ENCODE data around the gene APOBR.
"Not testable (repeated sequence)": the region's sequence is repeated elsewhere in the genome, so short reads cannot be mapped to it uniquely, and the experiment has no call there.

Gene APOBR, protein sequence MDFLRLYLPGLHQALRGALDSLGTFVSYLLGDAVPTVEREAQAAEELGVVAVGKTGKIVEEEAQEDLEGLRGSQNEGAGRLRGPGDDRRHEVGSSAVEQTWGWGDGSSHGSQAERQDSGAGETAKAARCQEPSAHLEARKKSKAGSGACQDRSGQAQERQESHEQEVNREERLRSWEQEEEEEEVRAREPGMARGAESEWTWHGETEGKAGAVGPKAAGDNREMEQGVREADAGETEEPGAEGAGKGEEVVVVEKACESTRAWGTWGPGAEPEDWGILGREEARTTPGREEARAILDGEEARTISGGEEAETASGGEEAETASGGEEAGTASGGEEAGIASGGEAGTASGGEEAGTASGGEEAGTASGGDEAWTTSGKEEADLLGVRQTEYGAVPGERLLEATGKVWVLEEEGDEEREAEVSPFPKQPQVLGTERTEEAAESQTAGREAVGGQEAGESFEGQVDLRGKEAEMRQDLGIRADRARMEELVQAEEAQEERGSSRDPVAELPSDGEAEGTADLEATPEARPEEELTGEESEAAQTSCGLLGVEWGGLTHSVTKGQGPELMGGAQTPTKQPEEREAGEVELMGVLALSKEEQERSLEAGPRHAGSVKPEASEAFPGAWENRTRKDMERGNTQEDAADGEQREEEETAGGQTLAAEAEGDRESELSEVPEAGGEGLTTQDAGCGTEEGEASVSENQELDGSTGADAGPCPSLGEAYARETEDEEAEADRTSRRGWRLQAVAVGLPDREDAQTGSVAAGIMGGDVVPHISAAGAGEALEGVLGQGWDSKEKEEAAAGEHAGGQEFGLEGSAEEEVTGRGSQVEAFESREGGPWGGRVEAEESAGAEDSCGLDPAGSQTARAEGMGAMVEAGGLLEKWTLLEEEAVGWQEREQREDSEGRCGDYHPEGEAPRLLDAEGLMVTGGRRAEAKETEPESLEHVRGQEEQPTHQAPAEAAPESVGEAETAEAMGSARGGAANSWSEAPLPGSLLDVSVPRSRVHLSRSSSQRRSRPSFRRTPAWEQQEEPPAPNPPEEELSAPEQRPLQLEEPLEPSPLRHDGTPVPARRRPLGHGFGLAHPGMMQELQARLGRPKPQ

DNA sequence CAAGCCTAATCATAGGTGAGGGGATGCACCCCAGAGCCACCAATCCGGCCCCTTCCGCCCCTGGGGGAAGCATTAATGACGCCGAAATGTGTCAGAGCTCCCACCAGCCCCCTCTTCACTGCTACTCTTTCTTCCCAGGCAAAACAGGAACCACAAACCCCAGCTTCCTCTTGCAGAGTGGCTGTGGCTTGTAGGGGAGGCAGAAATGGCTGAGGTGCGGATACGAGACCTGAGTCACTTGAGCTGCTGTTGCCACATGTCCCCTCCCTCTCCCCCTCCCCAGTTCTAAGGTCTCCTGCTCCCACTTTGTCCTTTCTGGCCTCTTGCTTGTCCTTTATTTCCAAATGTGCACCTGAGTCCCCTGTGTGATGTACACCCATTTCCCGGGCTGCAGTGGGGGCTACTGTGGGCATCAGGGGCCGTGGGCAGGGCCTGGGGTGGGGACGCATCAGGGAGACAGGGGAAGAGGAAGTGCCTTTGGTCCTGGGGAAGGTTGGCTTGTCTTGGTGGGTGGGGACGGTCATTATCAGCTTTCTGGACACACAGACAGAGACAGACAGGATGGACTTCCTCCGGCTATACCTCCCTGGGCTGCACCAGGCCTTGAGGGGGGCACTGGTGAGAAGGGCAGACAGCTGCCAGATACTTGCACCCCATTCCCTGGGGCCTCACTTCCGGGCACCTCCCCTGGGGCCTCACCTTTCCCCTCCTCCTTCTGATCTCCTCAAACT, at the start of gene APOBR:
Gene APOBR, plus strand, starts transcription at position 523 of the 731 bp plus-strand sequence. Its CDS starts 39 bp downstream, at position 562.
- DNase-seq = no peak

DNA sequence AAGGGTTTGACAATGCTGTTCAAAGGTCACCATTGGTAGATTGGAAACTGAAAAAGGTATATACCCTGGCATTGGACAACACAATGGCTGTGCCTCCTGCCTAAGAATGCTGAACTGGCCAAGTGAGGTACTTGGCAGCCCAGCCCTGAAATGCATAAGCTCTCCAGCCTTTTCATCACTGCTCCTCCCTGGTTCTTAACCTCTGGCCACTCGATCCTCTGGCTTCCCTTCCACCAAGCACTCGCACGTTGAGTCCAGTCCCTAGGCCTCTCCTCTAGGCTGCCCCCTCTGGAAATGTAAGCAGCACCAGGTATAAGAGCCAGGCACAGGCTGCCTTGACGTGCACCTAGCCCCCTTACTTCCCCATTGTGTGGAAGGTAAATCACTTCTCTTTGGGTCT, 48.1 kb upstream of the APOBR start:
- not testable (repeated sequence) for DNase-seq

DNA sequence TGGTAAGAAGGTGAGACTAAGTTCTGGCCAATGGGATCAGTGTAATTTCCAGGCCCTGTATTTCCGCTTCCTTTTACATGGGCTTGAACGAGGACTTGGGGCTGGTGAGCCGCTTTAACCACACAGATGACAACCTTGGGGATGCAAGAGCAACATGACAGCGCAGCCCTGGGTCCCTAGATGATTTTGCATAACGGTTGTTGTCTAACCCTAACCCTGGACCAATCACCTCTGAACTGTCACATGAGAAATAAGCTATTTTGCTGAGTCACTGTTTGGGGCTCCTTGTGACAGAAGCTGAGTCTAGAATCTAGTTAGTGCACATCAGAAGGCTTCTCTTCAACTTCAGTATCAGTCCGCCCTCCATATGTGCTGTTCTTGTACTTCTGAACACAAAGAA, 47.4 kb upstream of the APOBR start:
- DNase-seq = not testable (repeated sequence)

DNA sequence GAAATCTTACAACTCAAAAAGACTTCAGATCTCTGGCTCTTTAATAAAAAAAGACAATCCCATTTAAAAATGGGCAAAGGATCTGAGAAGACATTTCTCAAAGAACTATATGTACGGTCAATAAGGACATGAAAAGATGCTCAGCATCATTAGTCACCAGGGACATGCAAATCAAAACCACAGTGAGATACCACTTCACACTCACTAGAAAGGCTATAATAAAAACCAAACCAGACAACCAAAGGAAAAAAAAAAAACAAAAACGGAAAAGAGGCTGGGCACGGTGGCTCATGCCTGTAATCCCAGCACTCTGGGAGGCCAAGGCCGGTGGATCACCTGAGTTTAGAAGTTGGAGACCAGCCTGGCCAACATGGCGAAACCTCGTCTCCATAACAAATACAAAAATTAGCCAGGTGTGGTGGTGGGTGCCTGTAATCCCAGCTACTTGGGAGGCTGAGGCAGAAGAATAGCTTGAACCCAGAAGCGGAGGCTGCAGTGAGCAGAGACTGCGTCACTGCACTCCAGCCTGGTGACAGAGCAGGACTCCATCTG, 20.7 kb upstream of the APOBR start:
- DNase-seq = no peak

DNA sequence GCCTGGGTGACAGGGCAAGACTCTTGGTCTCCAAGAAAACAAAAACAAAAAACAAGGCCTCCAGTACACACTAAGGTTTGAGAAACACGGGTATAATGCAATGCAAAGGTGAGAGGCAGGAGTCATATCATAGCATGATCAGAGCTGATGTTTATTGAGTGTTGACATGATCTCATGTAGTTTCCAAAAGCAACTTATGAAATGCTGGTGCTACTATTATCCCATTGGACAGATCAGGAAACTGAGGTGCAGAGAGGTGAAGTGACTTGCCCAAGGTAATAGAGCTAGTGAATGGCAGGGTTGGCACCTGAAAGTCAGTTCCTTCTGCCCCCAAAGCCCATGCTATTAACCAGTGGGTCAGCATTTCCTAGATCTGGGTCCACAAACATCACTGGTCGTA, 19.2 kb upstream of the APOBR start:
- DNase-seq = no peak

DNA sequence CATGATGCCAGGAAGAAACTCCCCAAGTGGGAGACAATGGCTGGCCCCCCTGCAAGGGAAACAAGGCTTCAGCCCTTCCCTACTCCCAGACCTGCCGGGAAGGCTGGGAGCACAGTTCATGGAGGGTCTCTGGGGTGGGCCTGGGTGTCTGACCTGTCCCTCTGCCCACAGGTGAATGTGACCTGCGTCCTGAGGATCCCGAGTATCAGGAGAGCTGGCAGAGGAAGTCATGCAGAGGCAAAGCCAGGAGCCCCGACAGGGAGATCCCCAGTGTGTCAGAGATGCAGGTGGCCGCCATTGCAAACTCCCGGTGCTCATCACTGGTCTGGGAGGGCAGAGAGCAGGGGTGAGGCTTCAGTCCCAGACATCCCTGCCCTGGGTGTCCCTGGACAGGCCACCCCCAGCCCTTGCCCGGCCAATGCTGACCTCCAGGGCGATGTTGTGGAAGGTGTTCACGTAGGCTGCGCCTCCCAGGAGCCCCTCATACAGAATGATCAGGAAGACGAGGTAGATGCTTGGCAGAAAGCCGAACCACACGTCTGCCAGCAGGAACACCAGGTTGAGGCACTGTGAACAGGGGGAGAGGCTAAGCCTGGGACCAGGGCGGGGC, 17.0 kb upstream of the APOBR start:
- DNase-seq = no peak

DNA sequence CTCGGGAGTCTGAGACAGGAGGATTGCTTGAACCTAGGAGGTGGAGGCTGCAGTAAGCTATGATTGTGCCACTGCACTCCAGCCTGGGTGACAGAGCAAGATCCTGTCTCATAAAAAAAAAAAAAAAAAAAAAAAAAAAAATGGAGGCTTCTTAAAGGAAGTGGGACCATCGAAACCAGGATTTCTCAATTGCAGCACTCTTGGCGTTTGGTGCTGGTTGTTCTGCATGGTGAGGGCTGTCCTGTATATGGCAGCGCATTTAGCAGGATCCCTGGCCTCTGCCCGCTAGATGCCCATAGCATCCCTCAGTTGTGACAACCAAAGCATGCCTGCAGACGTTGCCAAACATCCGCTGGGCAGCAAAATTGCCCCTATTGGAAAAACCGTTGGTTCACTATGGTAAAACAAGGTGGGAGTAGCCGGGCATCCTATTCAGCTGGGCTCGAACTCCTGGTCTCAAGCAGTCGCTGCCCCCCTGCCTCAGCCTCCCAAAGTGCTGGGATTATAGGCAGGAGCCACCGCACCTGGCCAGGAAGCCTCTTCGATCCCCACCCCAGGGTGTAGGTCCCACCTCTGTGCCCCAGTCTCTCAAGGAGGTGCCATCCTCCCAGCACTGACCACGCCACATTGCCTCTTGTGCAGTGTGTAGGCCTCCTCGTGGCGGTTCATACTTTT, 15.8 kb upstream of the APOBR start:
- DNase-seq = no peak

DNA sequence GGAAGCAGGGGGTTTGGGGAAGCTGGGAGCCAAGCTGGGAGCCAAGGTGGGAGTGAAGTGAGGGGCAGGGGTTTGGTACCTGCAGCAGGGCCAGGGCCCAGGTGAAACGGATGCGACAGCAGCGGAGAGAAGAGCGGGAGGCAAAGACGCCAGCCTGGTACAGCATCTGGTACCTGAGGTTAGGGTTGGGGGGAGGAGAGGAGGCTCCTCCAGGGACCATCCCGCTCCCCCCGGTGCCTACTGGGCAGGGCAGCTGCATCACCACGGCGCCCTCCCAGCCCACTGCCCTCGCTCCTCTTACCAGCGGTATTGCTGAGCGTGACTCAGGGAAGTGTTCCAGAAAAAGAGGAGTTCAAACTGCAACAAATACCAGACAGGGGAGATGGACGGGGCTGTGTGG, 12.4 kb upstream of the APOBR start:
- no peak for DNase-seq

DNA sequence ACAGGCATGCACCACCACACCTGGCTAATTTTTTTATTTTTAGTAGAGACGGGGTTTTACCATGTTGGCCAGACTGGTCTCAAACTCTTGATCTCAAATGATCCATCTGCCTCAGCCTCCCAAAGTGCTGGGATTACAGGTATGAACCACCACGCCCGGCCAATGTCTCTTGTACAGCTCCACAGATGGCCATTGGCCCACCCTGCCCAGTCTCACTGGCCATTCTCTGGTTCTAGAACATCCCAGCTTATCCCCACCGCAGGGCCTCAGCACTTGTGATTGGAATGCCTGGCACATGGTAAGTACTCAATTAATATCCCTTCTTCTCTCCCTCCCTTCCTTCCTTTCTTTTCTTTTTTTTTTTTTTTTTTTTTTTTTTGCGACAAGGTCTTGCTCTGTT, 11.1 kb upstream of the APOBR start:
- DNase-seq = not testable (repeated sequence)

DNA sequence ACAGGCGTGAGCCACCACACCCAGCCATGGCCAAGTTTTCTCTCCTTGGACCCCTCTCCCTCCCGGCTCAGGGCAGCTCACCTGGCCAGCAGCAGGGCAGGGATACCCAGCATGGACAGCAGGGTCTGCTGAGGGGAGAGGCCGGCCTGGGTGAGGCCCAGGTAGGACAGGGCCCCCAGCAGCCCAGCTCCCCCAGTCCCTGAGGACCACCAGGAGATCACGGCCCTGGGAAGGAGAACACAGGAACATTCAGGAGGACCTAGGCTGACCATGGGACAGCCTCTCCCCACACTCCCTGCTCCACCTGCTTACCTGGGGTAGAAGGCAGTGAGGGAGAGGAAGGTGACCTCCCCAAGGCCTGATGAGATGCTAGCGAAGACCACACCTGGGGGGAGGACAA, 8.2 kb upstream of the APOBR start:
- no peak for DNase-seq

DNA sequence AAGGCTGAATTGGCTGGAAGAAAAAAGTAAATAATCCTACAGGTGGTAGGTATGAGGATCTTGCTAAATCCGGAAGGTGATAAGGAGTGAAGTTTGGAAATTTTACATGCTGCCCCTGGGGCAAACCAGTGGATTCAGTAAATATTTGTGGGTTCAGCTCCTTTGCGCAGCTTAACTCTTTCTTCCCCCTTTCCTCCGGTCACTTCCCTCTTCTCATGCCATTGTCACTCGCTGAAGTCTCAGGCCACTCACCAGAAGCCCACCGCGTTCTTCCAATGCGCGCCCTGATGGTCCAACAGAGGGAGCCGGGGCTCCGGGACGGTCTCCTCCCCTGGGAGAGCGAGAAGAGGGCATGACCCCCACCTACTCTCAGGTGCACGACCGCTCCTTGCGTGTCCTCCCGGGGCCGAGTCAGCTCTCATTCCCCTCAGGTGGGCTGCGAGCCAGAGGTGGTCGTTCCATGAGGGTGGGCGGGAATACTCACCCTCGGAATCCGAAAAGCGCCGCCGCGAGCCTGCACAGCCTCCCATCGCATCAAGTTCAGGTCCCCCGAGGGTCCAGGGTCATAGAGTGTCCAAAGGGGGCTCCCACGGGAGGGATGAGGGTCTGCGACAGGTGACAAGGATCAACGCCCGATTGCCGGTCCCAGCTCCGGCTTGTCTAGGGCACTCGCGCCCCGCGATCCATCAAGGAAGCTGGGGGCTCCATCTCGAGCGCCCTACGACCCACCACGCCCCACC, 3.0 kb upstream of the APOBR start:
- peak; percentile 0 to 60 (median 26) for DNase-seq

DNA sequence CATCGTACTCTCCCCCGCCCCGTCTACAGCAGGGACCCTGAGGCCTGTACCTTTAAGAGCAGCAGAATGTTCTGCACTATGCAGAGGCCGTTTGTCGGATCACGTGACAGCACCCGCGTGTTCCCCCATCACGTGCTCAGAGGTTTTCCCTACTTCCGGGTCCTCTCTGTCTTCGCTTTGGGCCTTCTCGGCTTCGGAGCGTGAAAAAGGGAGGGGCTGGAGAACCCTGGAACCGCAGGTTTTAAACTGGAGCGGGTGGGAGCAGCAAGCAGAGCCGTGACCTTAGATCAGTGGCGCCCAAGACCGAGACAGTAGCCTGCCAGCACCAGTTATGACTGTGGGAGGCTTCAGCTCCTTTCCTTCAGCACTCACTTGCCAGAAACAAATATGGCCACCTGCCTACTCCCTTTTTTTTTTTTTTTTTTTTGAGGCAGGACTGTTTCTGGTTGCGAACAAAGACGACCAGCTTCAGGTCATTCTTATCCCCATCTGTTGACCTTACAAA, 2.4 kb upstream of the APOBR start, which contains the start of gene CLN3:
Gene CLN3, minus strand, starts transcription at position 105 of the 505 bp plus-strand sequence. CDS start 315 bp downstream, outside the sequence.
- peak; percentile 79 to 99 (median 92) for DNase-seq

DNA sequence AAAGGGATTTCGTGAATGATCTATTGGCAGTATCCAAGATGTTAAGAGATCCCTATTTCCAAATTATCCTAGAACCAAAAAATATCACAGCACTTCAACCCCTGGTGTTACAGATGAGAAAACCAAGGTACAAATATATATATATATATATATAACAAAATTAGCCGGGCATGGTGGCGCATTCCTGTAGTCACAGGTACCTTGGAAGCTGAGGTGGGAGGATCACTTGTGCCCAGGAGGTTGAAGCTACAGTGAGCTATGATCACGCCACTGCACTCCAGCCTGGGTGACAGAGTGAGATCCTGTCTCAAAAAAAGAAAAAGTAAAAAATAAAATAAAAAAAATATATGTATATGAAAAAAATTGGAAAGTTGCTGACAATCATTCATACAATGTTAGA, 1.9 kb upstream of the APOBR start:
- DNase-seq = no peak

DNA sequence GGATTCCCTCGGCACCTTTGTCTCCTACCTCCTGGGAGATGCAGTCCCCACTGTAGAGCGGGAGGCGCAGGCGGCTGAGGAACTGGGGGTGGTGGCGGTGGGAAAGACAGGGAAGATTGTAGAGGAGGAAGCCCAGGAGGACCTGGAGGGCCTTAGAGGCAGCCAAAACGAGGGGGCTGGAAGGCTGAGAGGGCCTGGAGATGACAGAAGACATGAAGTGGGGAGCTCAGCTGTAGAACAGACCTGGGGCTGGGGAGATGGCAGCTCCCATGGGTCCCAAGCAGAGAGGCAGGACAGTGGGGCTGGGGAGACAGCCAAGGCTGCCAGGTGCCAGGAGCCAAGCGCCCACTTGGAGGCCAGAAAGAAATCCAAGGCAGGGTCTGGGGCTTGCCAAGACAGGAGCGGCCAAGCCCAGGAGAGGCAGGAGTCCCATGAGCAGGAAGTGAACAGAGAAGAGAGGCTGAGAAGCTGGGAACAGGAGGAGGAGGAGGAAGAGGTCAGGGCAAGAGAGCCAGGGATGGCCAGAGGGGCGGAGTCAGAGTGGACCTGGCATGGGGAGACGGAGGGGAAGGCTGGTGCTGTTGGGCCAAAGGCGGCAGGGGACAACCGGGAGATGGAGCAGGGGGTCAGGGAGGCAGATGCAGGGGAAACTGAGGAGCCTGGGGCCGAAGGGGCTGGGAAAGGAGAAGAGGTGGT, 803 bp downstream of the APOBR start:
- DNase-seq = no peak

DNA sequence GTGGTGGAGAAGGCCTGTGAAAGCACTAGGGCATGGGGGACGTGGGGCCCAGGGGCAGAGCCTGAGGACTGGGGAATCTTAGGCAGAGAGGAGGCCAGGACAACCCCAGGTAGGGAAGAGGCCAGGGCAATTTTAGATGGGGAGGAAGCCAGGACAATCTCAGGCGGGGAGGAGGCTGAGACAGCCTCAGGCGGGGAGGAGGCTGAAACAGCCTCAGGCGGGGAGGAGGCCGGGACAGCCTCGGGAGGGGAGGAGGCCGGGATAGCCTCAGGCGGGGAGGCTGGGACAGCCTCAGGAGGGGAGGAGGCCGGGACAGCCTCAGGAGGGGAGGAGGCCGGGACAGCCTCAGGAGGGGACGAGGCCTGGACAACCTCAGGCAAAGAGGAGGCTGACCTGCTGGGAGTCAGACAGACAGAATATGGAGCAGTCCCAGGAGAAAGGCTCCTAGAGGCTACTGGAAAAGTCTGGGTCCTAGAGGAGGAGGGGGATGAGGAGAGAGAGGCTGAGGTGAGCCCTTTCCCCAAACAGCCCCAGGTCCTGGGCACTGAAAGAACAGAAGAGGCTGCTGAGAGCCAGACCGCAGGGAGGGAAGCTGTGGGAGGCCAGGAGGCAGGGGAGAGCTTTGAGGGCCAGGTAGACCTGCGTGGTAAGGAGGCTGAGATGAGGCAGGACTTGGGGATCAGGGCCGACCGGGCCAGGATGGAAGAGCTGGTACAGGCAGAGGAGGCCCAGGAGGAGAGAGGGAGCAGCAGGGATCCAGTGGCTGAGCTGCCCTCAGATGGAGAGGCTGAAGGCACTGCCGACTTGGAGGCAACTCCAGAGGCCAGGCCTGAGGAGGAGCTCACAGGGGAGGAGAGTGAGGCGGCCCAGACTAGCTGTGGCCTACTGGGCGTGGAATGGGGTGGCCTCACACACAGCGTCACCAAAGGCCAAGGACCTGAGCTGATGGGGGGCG, 1.6 kb downstream of the APOBR start:
- DNase-seq = no peak

DNA sequence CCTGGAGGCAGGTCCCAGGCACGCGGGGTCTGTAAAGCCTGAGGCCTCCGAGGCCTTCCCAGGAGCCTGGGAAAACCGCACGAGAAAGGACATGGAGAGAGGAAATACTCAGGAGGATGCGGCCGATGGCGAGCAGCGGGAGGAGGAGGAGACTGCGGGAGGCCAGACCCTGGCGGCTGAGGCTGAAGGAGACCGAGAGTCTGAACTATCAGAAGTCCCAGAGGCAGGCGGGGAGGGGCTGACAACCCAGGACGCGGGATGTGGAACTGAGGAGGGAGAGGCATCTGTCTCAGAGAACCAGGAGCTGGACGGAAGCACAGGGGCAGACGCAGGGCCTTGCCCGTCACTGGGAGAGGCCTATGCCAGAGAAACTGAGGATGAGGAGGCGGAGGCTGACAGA, 2.4 kb downstream of the APOBR start:
- DNase-seq = no peak

DNA sequence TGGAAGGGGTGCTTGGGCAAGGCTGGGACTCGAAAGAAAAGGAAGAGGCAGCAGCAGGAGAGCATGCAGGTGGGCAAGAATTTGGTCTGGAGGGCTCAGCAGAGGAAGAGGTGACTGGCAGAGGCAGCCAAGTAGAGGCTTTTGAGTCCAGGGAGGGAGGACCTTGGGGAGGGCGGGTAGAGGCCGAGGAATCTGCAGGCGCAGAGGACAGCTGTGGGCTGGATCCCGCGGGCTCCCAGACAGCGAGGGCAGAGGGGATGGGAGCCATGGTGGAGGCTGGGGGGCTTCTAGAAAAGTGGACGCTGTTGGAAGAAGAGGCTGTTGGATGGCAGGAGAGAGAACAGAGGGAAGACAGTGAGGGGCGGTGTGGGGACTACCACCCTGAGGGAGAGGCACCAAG, 2.9 kb downstream of the APOBR start:
- no peak for DNase-seq

DNA sequence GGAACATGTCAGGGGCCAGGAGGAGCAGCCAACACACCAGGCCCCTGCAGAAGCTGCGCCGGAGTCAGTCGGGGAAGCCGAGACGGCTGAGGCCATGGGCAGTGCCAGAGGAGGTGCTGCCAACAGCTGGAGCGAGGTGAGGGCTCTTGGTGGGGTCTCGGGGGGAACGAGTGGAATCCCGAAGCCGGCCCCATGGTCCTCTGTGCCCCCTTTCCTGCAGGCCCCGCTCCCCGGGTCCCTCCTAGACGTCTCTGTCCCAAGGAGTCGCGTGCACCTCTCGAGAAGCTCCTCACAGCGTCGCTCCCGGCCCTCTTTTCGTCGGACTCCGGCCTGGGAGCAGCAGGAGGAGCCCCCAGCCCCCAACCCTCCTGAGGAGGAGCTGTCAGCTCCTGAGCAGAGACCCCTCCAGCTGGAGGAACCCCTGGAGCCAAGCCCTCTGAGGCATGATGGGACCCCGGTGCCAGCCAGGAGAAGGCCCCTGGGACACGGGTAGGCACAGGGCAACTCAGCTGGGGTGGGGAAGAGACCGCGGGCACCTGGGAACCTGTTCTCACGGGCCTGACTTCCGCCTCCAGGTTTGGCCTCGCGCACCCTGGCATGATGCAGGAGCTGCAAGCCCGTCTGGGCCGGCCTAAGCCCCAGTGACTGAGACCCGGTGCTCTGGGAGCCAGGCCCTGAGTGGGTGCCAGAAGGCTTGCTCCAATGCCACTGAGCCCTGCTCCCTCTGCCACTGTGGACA, 3.6 kb downstream of the APOBR start:
- no peak for DNase-seq
